ENCODE measurements around the gene ETS2.

The ETS2 gene

GRCh38 chr21:38858026-38858811 is 52.5 kb downstream of the ETS2 start:
- no peak for DNase-seq (ENCODE audit: low read depth, low spot score)

DNA sequence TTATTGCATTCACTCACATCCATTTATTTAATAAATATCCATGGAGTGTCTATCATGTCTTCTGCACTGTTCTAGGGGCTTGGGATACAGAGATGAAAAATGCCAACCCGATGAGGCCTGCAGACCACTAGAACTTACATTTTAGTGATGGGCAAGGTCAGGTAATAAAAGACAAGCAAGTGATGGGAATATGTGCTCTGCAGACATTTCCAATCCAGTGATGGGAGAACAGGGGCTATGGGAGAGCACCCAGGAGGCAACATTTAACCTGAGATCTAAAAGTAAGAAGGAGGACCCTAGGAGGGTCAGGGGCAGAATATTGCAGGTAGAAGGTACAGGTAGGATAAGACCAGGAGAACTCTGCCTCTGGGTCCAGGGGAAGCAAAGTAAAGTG is 53.1 kb downstream of the ETS2 start:
- DNase-seq (ENCODE audit: low read depth, low spot score), result no peak

- DNase-seq (ENCODE audit: low read depth, low spot score), result no peak
Observed at GRCh38 chr21:38859852-38860251, 54.1 kb downstream of the ETS2 start.

DNA sequence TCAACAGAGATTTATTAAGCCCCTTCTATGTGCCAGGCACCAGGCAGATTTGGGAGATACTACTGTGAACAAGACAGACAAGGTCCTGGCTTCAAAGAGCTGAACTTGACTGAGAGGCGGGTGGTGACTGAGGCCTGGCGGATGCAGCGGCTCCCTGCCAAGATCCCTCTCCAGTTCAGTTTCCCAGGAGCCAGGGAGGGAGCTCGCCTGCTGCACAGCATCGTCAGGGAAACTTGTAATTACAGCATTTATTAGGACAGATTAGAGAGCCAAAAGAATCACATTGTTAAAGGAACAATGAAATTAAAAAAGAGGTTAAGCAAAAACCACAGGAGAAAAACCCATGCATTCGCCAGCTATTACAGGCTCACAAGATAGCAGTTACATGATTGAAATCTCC is 55.3 kb downstream of the ETS2 start:
- DNase-seq (ENCODE audit: low read depth, low spot score), result no peak

DNA sequence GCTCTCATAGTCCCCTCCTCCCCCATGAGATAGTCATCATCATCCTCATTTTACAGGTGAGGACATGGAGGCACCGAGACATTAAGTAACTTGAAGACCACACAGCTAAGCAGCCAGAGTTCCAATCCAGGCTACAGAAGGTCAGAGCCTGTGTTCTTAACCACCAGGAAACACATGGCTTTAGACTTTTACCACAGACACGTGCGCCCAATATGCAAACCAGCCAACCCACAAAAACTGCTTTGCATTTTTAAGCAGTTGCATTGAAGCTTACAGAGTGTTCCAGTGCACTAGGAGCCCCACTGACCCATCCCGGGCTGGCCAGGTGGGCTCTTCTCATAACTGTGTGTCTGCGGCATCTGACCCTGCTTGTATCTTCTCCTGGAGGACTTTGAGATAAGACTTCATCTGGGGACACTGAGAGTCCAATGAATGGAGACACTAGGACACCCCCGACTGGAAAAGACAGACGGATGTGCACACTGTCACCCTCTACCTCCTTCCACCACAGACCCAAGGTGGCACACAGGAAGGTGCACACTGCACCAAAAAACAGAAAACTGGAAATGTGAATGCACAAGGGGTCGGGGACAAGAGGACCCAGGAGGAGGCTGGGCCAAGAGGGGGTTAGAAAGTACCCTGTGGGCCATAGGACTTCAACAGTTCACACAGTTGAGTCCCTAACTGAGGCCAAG is 56.4 kb downstream of the ETS2 start:
- DNase-seq (ENCODE audit: low read depth, low spot score), result no peak

DNA sequence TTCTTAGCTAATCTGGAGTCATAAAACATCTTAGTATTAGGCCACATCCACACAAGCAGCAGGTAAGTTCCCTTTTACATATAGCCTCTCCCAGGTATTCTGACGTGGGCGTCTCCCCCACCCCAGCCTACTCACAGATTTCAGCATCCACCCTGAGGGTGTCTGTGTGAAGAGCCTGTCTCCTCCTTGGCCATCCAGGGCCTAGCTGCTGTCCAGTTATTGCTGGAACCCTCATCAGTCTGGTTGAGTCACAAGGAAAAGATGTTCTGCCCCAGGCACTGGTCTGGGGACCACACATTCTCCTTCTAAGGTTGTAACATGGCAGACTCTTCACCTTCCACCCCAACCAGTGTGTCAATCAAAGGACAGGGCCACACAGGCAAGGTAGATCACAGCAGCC is 57.6 kb downstream of the ETS2 start:
- DNase-seq (ENCODE audit: low read depth, low spot score), result no peak

GRCh38 chr21:38863843-38864363 is 58.2 kb downstream of the ETS2 start:
- DNase-seq (ENCODE audit: low read depth, low spot score), result no peak

DNA sequence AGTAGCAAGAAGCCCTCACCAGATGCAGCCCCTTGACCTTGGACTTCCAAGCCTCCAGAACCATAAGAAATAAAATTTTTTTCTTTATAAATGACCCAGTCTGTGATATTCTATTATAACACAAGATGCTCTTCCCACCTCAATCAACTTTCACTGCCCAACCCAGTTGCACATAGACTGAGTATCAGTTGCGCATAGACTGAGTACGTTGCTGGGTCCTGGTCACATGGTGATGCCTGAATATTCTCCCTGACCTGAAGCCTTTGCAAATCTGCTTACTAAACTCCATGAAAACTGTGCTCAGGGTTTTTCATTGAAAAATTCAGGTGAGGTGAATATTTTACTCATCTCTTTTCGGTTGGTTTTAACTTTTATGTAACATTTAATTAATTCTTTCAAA is 59.2 kb downstream of the ETS2 start:
- DNase-seq (ENCODE audit: low read depth, low spot score), result no peak

- DNase-seq (ENCODE audit: low read depth, low spot score), result no peak
Observed at GRCh38 chr21:38869196-38869595, 63.5 kb downstream of the ETS2 start.

- peak; percentile 26 for DNase-seq (ENCODE audit: low read depth, low spot score)
Observed at GRCh38 chr21:38869946-38870345, 64.2 kb downstream of the ETS2 start.

All from brain pericyte (primary cell).